ENCODE data around the gene MAML1. TPM values are rescaled to one million over a fixed set of nuclear protein-coding genes. Genes with fewer than 3 reads are reported as not detected.

The MAML1 gene
- total RNA-seq, 1 experiment from 2014 or later = 10.6 TPM

- POLR2A ChIA-PET (ENCODE audit: unreplicated experiment) = no interaction called here
- Histone ChIP-seq H4K20me1 (ENCODE audit: low read length) (peaks cover 5% of the 10 kb centered on the region), H3K9me3 (ENCODE audit: low read length) (no peaks in the 10 kb centered on the region), H3K4me2 (ENCODE audit: low read length) (peak within 1 kb of the TSS; percentile 97), H3F3A (ENCODE audit: low read length, unreplicated experiment) (no peaks in the 10 kb centered on the region), H3K9ac (ENCODE audit: low read length) (peak within 1 kb of the TSS; percentile 86), H3K36me3 (ENCODE audit: low read depth, low read length) (no peaks in the 10 kb centered on the region), H3K79me2 (ENCODE audit: low read length) (peaks cover 56% of the 10 kb centered on the region), H3K27me3 (ENCODE audit: low read length) (no peaks in the 10 kb centered on the region), H2AFZ (ENCODE audit: low read length) (peak within 1 kb of the TSS; percentile 71), H3K4me1 (ENCODE audit: insufficient read depth, low read length) (peaks cover 31% of the 10 kb centered on the region), H3K9me2 (replicated peaks; ENCODE audit: low read length) (no peaks in the 10 kb centered on the region), H3K4me3 (ENCODE audit: low read length) (peak within 1 kb of the TSS; percentile 86), H3K27ac (ENCODE audit: low read length) (peak within 1 kb of the TSS; percentile 30; the same call in 1 of the 2 replicates)
- CTCF ChIA-PET = interaction anchor here (0.6 kb wide), 1 partner anchor 98 kb away, joined by 4 read pairs; no protein-coding TSS in a partner anchor
- ATAC-seq = peak; percentile 74
- no TSS peak for BruUV-seq (replicated peaks)
- TF ChIP-seq EZH2 (IDR thresholded peaks at IDR 0.05; ENCODE audit: low read length, unreplicated experiment) (no peak), EZH2phosphoT487 (IDR thresholded peaks at IDR 0.05; ENCODE audit: borderline replicate concordance, low read length) (no peak), CTCF (conservative IDR thresholded peaks at IDR 0.05; ENCODE audit: low read depth, low read length) (no peak)
- DNase-seq = peak; percentile 74
- intact Hi-C loops (cut with micrococcal nuclease) = loop anchor here (1.0 to 5.0 kb wide), 3 partner anchors 12 to 74 kb away; partner anchors contain the start of genes MAML1 and MRNIP
These were observed 73.8 kb downstream of the MAML1 start, which contains the start of gene MGAT4B for GRCh38 chr5:179806250-179807048. Gene MGAT4B, minus strand, starts transcription at chr5:179806866. Its CDS starts 283 bp downstream, at chr5:179806583.

GRCh38 chr5:179812135-179812825, 79.7 kb downstream of the MAML1 start:
- Histone ChIP-seq H3F3A (ENCODE audit: low read length, unreplicated experiment) (no peaks in the 10 kb centered on the region), H3K36me3 (ENCODE audit: low read depth, low read length) (no peaks in the 10 kb centered on the region), H3K27me3 (ENCODE audit: low read length) (no peaks in the 10 kb centered on the region), H3K27ac (ENCODE audit: low read length) (no peak overlapping the region), H4K20me1 (ENCODE audit: low read length) (no peaks in the 10 kb centered on the region), H3K79me2 (ENCODE audit: low read length) (peaks cover 12% of the 10 kb centered on the region), H3K9ac (ENCODE audit: low read length) (no peak overlapping the region), H3K4me1 (ENCODE audit: insufficient read depth, low read length) (no peaks in the 10 kb centered on the region), H3K9me2 (replicated peaks; ENCODE audit: low read length) (no peaks in the 10 kb centered on the region), H3K4me2 (ENCODE audit: low read length) (no peak overlapping the region), H2AFZ (ENCODE audit: low read length) (no peak overlapping the region), H3K9me3 (ENCODE audit: low read length) (no peaks in the 10 kb centered on the region), H3K4me3 (ENCODE audit: low read length) (no peak overlapping the region)
- ATAC-seq (no peak), DNase-seq (no peak)
- ChIA-PET POLR2A (ENCODE audit: unreplicated experiment) (no interaction called here), CTCF (no interaction called here)
- no TSS peak for BruUV-seq (replicated peaks)
- intact Hi-C loops (cut with micrococcal nuclease) = no loop called here
- TF ChIP-seq CTCF (conservative IDR thresholded peaks at IDR 0.05; ENCODE audit: low read depth, low read length) (no peak), EZH2 (IDR thresholded peaks at IDR 0.05; ENCODE audit: low read length, unreplicated experiment) (no peak), EZH2phosphoT487 (IDR thresholded peaks at IDR 0.05; ENCODE audit: borderline replicate concordance, low read length) (no peak)
